ENCODE measurements around the gene HOXD11.

The HOXD11 gene

GRCh38 chr2:176112375-176113302 is 5.6 kb downstream of the HOXD11 start:
- Mint-ChIP-seq H3K27me3 (peaks cover 89% of the 10 kb centered on the region), H3K4me3 (no peak overlapping the region), H3K27ac (no peak overlapping the region), H3K4me1 (ENCODE audit: low read depth) (peaks cover 5% of the 10 kb centered on the region), H3K9me3 (no peaks in the 10 kb centered on the region), H3K36me3 (ENCODE audit: low read depth) (no peaks in the 10 kb centered on the region)
- intact Hi-C loops (cut with micrococcal nuclease), result no loop called here

GRCh38 chr2:176114120-176114929 is 7.2 kb downstream of the HOXD11 start:
- H3K36me3 Mint-ChIP-seq (ENCODE audit: low read depth), result no peaks in the 10 kb centered on the region
- intact Hi-C loops (cut with micrococcal nuclease), result no loop called here
- H3K4me3 Mint-ChIP-seq, result no peak overlapping the region
- H3K27ac Mint-ChIP-seq, result no peak overlapping the region
- H3K9me3 Mint-ChIP-seq, result no peaks in the 10 kb centered on the region
- peaks cover 14% of the 10 kb centered on the region for H3K4me1 Mint-ChIP-seq (ENCODE audit: low read depth)
- H3K27me3 Mint-ChIP-seq, result peaks cover 94% of the 10 kb centered on the region

- H3K27ac Mint-ChIP-seq, result no peak overlapping the region
- H3K27me3 Mint-ChIP-seq, result peaks cover 94% of the 10 kb centered on the region
- no peak overlapping the region for H3K4me3 Mint-ChIP-seq
- H3K9me3 Mint-ChIP-seq, result no peaks in the 10 kb centered on the region
- H3K36me3 Mint-ChIP-seq (ENCODE audit: low read depth), result no peaks in the 10 kb centered on the region
- intact Hi-C loops (cut with micrococcal nuclease), result no loop called here
- H3K4me1 Mint-ChIP-seq (ENCODE audit: low read depth), result peaks cover 14% of the 10 kb centered on the region
Observed at GRCh38 chr2:176114930-176115625, 8.0 kb downstream of the HOXD11 start.

GRCh38 chr2:176115883-176116813 is 9.1 kb downstream of the HOXD11 start, which contains the start of gene HOXD10:
Gene HOXD10 (plus strand): TSS chr2:176116778. CDS start chr2:176116834, 56 bp downstream.
- Mint-ChIP-seq H3K9me3 (no peaks in the 10 kb centered on the region), H3K4me1 (ENCODE audit: low read depth) (peaks cover 12% of the 10 kb centered on the region), H3K4me3 (no peak within 1 kb of the TSS), H3K27ac (no peak within 1 kb of the TSS), H3K27me3 (peaks cover 96% of the 10 kb centered on the region), H3K36me3 (ENCODE audit: low read depth) (no peaks in the 10 kb centered on the region)
- intact Hi-C loops (cut with micrococcal nuclease), result no loop called here

GRCh38 chr2:176117162-176117822 is 10.2 kb downstream of the HOXD11 start:
- Mint-ChIP-seq H3K9me3 (no peaks in the 10 kb centered on the region), H3K27ac (no peak overlapping the region), H3K36me3 (ENCODE audit: low read depth) (no peaks in the 10 kb centered on the region), H3K4me1 (ENCODE audit: low read depth) (peaks cover 9% of the 10 kb centered on the region), H3K27me3 (peaks cover 94% of the 10 kb centered on the region), H3K4me3 (no peak overlapping the region)
- intact Hi-C loops (cut with micrococcal nuclease), result no loop called here

GRCh38 chr2:176117823-176118371 is 10.8 kb downstream of the HOXD11 start:
- Mint-ChIP-seq H3K27ac (no peak overlapping the region), H3K9me3 (no peaks in the 10 kb centered on the region), H3K4me1 (ENCODE audit: low read depth) (peaks cover 14% of the 10 kb centered on the region), H3K4me3 (no peak overlapping the region), H3K36me3 (ENCODE audit: low read depth) (no peaks in the 10 kb centered on the region), H3K27me3 (peaks cover 94% of the 10 kb centered on the region)
- intact Hi-C loops (cut with micrococcal nuclease), result no loop called here

- Mint-ChIP-seq H3K36me3 (ENCODE audit: low read depth) (no peaks in the 10 kb centered on the region), H3K4me3 (peak overlapping the region; percentile 54), H3K4me1 (ENCODE audit: low read depth) (peaks cover 17% of the 10 kb centered on the region), H3K27me3 (peaks cover 94% of the 10 kb centered on the region), H3K9me3 (no peaks in the 10 kb centered on the region), H3K27ac (no peak overlapping the region)
- intact Hi-C loops (cut with micrococcal nuclease), result no loop called here
Observed at GRCh38 chr2:176118601-176119339, 11.7 kb downstream of the HOXD11 start.

- no peak overlapping the region for H3K27ac Mint-ChIP-seq
- intact Hi-C loops (cut with micrococcal nuclease), result no loop called here
- peaks cover 30% of the 10 kb centered on the region for H3K4me1 Mint-ChIP-seq (ENCODE audit: low read depth)
- H3K36me3 Mint-ChIP-seq (ENCODE audit: low read depth), result no peaks in the 10 kb centered on the region
- H3K4me3 Mint-ChIP-seq, result no peak overlapping the region
- peaks cover 96% of the 10 kb centered on the region for H3K27me3 Mint-ChIP-seq
- no peaks in the 10 kb centered on the region for H3K9me3 Mint-ChIP-seq
Observed at GRCh38 chr2:176120364-176121189, 13.5 kb downstream of the HOXD11 start.

GRCh38 chr2:176121190-176122051 is 14.3 kb downstream of the HOXD11 start:
- Mint-ChIP-seq H3K4me1 (ENCODE audit: low read depth) (peaks cover 30% of the 10 kb centered on the region), H3K27ac (no peak overlapping the region), H3K9me3 (no peaks in the 10 kb centered on the region), H3K27me3 (peaks cover 96% of the 10 kb centered on the region), H3K36me3 (ENCODE audit: low read depth) (no peaks in the 10 kb centered on the region), H3K4me3 (no peak overlapping the region)
- intact Hi-C loops (cut with micrococcal nuclease), result no loop called here

- no peaks in the 10 kb centered on the region for H3K36me3 Mint-ChIP-seq (ENCODE audit: low read depth)
- no peaks in the 10 kb centered on the region for H3K9me3 Mint-ChIP-seq
- peaks cover 30% of the 10 kb centered on the region for H3K4me1 Mint-ChIP-seq (ENCODE audit: low read depth)
- intact Hi-C loops (cut with micrococcal nuclease), result no loop called here
- no peak overlapping the region for H3K27ac Mint-ChIP-seq
- H3K27me3 Mint-ChIP-seq, result peaks cover 94% of the 10 kb centered on the region
- H3K4me3 Mint-ChIP-seq, result peak overlapping the region; percentile 59
Observed at GRCh38 chr2:176122052-176122682, 15.1 kb downstream of the HOXD11 start.

Measured in dendritic cell treated with granulocyte-macrophage colony-stimulating factor and Interleukin-4, amounts not matched to agents 40 ng/mL and 50 ng/mL, for 4 days (primary cell).